Thoracic aorta (tissue), 2 donors: ENCODE results near the gene CCDC85C. TPM values are rescaled to one million over a fixed set of nuclear protein-coding genes. Genes with fewer than 3 reads are reported as not detected.

ENCODE experiments used
- ATAC-seq: fragments of 150-250 bp; one replicate; pipeline ENCODE4 v1.8.0; 2017; ENCODE audit warnings: low read depth; ENCODE audit not compliant: insufficient number of reproducible peaks, low FRiP score
- DNase-seq: peaks from one replicate; pipeline ENCODE4 v3.0.0-alpha.2; 2020; ENCODE audit warnings: low spot score
- H3K27ac ChIP-seq, 2 donors: fragments of 200-600 bp; sonication (generic); 1 replicate in 1 of 2; 2 replicates in 1 of 2; pipeline ENCODE4 v1.5.1; 2016; ENCODE audit warnings: mild to moderate bottlenecking in 2 of 2, moderate library complexity in 2 of 2
- H3K27me3 ChIP-seq: fragments of 200-600 bp; sonication (generic); replicated peaks from 2 replicates; pipeline ENCODE4 v1.6.0; 2016; ENCODE audit warnings: mild to moderate bottlenecking; ENCODE audit not compliant: insufficient read depth
- H3K36me3 ChIP-seq: fragments of 200-600 bp; sonication (generic); one replicate; pipeline ENCODE4 v1.5.1; 2016
- H3K4me1 ChIP-seq, 2 donors: fragments of 200-600 bp; sonication (generic); 1 replicate in 1 of 2; 2 replicates in 1 of 2; pipeline versions ENCODE4 v1.5.1 to v1.6.0; 2016; ENCODE audit warnings: low read depth in 2 of 2, mild to moderate bottlenecking in 1 of 2; ENCODE audit not compliant: control insufficient read depth in 1 of 2
- H3K4me3 ChIP-seq: fragments of 200-600 bp; sonication (generic); 2 replicates; pipeline ENCODE4 v1.5.1; 2016; ENCODE audit warnings: mild to moderate bottlenecking
- H3K9me3 ChIP-seq: fragments of 200-600 bp; sonication (generic); 2 replicates; pipeline ENCODE4 v1.5.1; 2016
- total RNA-seq, 2 donors: library from RNA; depleted of rRNA; stranded (reverse); fragments of >200 nt; gene quantifications; one replicate each; pipeline versions ENCODE4 v1.1.0 to v1.2.3, GENCODE V29; 2016
- TF ChIP-seq, protein P1 (sequence below): fragments of 200-600 bp; sonication (generic); IDR thresholded peaks from one replicate; pipeline ENCODE4 v1.5.1; 2019; ENCODE audit warnings: antibody characterized with exemption

The CCDC85C gene
- total RNA-seq, 2 donors from 2014 or later = 1.5 to 4.1 TPM

- Histone ChIP-seq H3K36me3 (no peaks in the 10 kb centered on the region), H3K27me3 (no peaks in the 10 kb centered on the region), H3K9me3 (no peaks in the 10 kb centered on the region), H3K4me1 (peaks cover 0 to 7% of the 10 kb centered on the region in 2 donors), H3K4me3 (no peak overlapping the region), H3K27ac (no peak overlapping the region)
- DNase-seq (no peak), ATAC-seq (no peak)
- TF ChIP-seq, protein P1, sequence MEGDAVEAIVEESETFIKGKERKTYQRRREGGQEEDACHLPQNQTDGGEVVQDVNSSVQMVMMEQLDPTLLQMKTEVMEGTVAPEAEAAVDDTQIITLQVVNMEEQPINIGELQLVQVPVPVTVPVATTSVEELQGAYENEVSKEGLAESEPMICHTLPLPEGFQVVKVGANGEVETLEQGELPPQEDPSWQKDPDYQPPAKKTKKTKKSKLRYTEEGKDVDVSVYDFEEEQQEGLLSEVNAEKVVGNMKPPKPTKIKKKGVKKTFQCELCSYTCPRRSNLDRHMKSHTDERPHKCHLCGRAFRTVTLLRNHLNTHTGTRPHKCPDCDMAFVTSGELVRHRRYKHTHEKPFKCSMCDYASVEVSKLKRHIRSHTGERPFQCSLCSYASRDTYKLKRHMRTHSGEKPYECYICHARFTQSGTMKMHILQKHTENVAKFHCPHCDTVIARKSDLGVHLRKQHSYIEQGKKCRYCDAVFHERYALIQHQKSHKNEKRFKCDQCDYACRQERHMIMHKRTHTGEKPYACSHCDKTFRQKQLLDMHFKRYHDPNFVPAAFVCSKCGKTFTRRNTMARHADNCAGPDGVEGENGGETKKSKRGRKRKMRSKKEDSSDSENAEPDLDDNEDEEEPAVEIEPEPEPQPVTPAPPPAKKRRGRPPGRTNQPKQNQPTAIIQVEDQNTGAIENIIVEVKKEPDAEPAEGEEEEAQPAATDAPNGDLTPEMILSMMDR = no peak
These were observed 21.0 kb upstream of the CCDC85C start for GRCh38 chr14:99624971-99625370.

- DNase-seq (no peak), ATAC-seq (no peak)
- Histone ChIP-seq H3K27ac (no peak overlapping the region), H3K4me3 (no peak overlapping the region), H3K27me3 (no peaks in the 10 kb centered on the region), H3K4me1 (peaks cover 0 to 5% of the 10 kb centered on the region in 2 donors), H3K9me3 (no peaks in the 10 kb centered on the region), H3K36me3 (no peaks in the 10 kb centered on the region)
- TF ChIP-seq, protein P1 = no peak
These were observed 20.0 kb upstream of the CCDC85C start for GRCh38 chr14:99624024-99624423.

- TF ChIP-seq, protein P1 = no peak
- H3K9me3 ChIP-seq = no peaks in the 10 kb centered on the region
- no peaks in the 10 kb centered on the region for H3K36me3 ChIP-seq
- H3K4me1 ChIP-seq = no peaks in the 10 kb centered on the region
- DNase-seq (no peak), ATAC-seq (no peak)
- no peak overlapping the region for H3K4me3 ChIP-seq
- H3K27ac ChIP-seq = no peak overlapping the region
- H3K27me3 ChIP-seq = no peaks in the 10 kb centered on the region
These were observed 17.9 kb upstream of the CCDC85C start for GRCh38 chr14:99621948-99622347.

- H3K4me3 ChIP-seq = no peak overlapping the region
- no peaks in the 10 kb centered on the region for H3K9me3 ChIP-seq
- H3K27ac ChIP-seq = peak overlapping the region in 1 of 2 donors; percentile 21
- TF ChIP-seq, protein P1 = no peak
- DNase-seq (no peak), ATAC-seq (no peak)
- H3K27me3 ChIP-seq = no peaks in the 10 kb centered on the region
- no peaks in the 10 kb centered on the region for H3K36me3 ChIP-seq
- H3K4me1 ChIP-seq = no peaks in the 10 kb centered on the region
These were observed 16.1 kb upstream of the CCDC85C start for GRCh38 chr14:99619835-99620834.
